Sigmoid colon (tissue), 4 donors: ENCODE data around the gene ELF3.

Experiments used
- CTCF ChIP-seq, 4 experiments: fragments of 450-650 bp in 3 of 4; fragments of 200-600 bp in 1 of 4; IDR thresholded peaks; one replicate each; pipeline ENCODE4 v1.5.1; 2016 to 2019; ENCODE audit warnings: antibody characterized with exemption in 4 of 4, mild to moderate bottlenecking in 3 of 4, moderate library complexity in 2 of 4
- EP300 ChIP-seq, 4 donors: sonication (generic); formaldehyde crosslinking; IDR thresholded peaks; one replicate each; pipeline ENCODE4 v1.6.1; 2017; ENCODE audit warnings: antibody characterized with exemption in 4 of 4
- POLR2AphosphoS5 ChIP-seq, 4 donors: sonication (generic); formaldehyde crosslinking; IDR thresholded peaks; one replicate each; pipeline ENCODE4 v1.6.1; 2017; ENCODE audit warnings: antibody characterized with exemption in 4 of 4

GRCh38 chr1:202016022-202016810, 5.8 kb downstream of the ELF3 start:
- TF ChIP-seq POLR2AphosphoS5 (IDR thresholded peaks at IDR 0.05) = peak in 1 of 4 donors; percentile 7
- TF ChIP-seq CTCF (IDR thresholded peaks at IDR 0.05) = no peak
- TF ChIP-seq EP300 (IDR thresholded peaks at IDR 0.05) = no peak
